Activated CD4-positive, alpha-beta memory T cell treated with anti-CD3 and anti-CD28 coated beads for 36 hours (primary cell): ENCODE results near the gene SEMA6A. TPM values are rescaled to one million over a fixed set of nuclear protein-coding genes. Genes with fewer than 3 reads are reported as not detected.

ENCODE experiments used
- CTCF ChIA-PET: fragments of 350-600 bp; sonication (Branson Sonifier 250); formaldehyde crosslinking; loops from one replicate; lab custom pipeline; 2021; ENCODE audit warnings: antibody characterized with exemption, inconsistent platforms; lab: Charles Lee
- POLR2A ChIA-PET: fragments of 350-600 bp; sonication (Branson Sonifier 250); formaldehyde crosslinking; loops from one replicate; lab custom pipeline; 2021; ENCODE audit warnings: antibody characterized with exemption; lab: Charles Lee
- DNase-seq: peaks from one replicate; pipeline ENCODE4 v3.0.0-alpha.2; 2020
- H3K27ac Mint-ChIP-seq: one replicate; pipeline ENCODE4 v1.8.0; 2021; ENCODE audit warnings: mixed read lengths
- H3K27me3 Mint-ChIP-seq: one replicate; pipeline ENCODE4 v1.8.0; 2021; ENCODE audit warnings: mixed read lengths
- H3K36me3 Mint-ChIP-seq: one replicate; pipeline ENCODE4 v1.8.0; 2021; ENCODE audit warnings: mixed read lengths
- H3K4me1 Mint-ChIP-seq: one replicate; pipeline ENCODE4 v1.8.0; 2021; ENCODE audit warnings: low read depth, mixed read lengths
- H3K4me3 Mint-ChIP-seq: one replicate; pipeline ENCODE4 v1.8.0; 2021; ENCODE audit warnings: mild to moderate bottlenecking, mixed read lengths
- H3K9me3 Mint-ChIP-seq: one replicate; pipeline ENCODE4 v1.8.0; 2021; ENCODE audit warnings: mixed read lengths
- intact Hi-C: fragments of 100-400 bp; cut with micrococcal nuclease; formaldehyde crosslinking; loops from one replicate; pipeline ENCODE4 v1.15.1; 2023
- total RNA-seq, 2 experiments: library from RNA; stranded (reverse); gene quantifications; one replicate each; pipeline ENCODE4 v1.2.3, GENCODE V29; 2021

Gene SEMA6A
- total RNA-seq, 2 experiments from 2014 or later, result not detected

DNA sequence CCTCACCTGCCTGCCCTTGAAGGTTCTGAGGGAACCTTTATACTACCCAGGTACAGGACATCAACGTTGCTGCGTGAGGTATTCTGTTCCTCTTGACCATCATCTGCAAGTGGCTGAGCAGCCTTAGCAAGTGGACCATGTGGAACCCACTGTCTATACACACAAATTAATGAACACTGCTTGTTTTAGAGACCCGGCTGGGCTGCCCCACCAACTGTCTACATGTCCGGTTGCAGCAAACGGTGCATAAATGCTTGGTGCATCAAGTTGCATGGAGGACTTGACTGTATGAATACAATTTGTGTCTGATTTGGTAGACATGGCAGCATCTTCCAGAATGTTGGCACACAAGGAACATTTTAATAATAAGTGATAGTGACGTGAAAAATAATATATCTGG, 65.8 kb downstream of the SEMA6A start:
- no peak overlapping the region for H3K27ac Mint-ChIP-seq
- CTCF ChIA-PET, result no interaction called here

DNA sequence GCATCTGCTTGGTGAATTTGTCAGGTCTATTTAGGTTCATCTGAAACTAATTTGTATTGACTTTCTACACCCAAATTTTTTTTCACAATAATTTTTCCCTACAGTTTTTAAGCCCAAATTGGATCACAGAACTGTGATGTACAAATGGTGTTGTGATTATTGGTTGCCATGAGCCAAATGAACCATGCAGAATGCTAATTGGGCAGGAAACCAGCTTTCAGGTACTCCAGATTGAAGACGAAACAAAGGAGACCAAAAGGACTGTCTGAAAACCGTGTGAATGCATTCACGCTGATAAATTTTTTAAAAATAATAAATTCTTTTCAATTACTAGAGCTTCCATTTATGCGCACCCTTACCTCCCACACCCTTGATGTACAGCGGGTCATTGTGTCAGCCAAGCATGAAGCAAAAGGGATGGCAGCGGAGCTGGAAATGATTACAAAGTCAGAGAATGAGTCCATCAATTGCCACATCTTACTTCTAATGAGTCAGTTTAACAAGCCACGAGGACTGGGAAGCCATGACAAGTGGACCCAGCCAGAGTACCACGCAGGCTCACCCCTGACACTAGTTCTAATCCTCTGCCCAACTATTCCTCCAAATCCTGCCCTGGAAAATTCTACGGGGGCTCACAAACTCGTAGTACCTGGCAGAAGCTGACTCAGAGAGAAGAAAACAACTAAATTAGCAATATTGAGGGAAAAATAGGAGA, 66.5 kb downstream of the SEMA6A start:
- intact Hi-C loops, result no loop called here
- Mint-ChIP-seq H3K9me3 (no peaks in the 10 kb centered on the region), H3K27me3 (no peaks in the 10 kb centered on the region), H3K27ac (no peak overlapping the region), H3K4me1 (no peaks in the 10 kb centered on the region), H3K4me3 (no peak overlapping the region), H3K36me3 (no peaks in the 10 kb centered on the region)
- DNase-seq, result no peak
- CTCF ChIA-PET, result no interaction called here
- POLR2A ChIA-PET, result no interaction called here

More for the DNA sequence above, 65.8 kb downstream of the SEMA6A start:
- no peaks in the 10 kb centered on the region for H3K4me1 Mint-ChIP-seq
- POLR2A ChIA-PET, result no interaction called here
- no peaks in the 10 kb centered on the region for H3K27me3 Mint-ChIP-seq
- H3K4me3 Mint-ChIP-seq, result no peak overlapping the region
- peaks cover 4% of the 10 kb centered on the region for H3K36me3 Mint-ChIP-seq
- peaks cover 2% of the 10 kb centered on the region for H3K9me3 Mint-ChIP-seq
- no peak for DNase-seq
- intact Hi-C loops, result no loop called here

DNA sequence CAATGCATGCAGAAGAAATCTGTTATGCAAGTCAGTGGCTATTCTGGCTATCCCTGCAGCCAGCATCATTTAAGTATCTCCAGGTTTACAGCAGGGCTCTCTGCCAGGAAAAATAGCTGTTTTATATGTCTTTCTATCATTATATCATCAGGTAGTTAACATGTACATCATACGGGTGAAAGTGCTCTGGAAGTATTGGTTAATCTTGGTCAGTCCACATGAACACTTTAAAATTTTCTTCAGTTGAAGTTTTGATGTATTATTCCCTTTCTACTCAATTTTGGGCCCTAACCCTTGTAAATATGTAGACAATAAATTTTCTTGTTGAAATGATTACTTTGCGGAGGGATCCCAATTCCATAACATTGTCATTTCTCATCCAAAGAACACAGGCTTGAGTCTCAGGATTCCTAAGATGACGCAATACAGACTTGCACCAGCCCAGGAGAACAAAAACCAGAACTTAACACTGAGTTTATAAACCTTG, 67.5 kb downstream of the SEMA6A start:
- ChIA-PET CTCF (interaction anchor here (0.9 kb wide), 1 partner anchor 370 kb away, joined by 3 read pairs; no protein-coding TSS in a partner anchor), POLR2A (no interaction called here)
- no peak overlapping the region for H3K4me3 Mint-ChIP-seq
- intact Hi-C loops, result no loop called here
- no peaks in the 10 kb centered on the region for H3K27me3 Mint-ChIP-seq
- H3K27ac Mint-ChIP-seq, result no peak overlapping the region
- no peaks in the 10 kb centered on the region for H3K36me3 Mint-ChIP-seq
- H3K4me1 Mint-ChIP-seq, result no peaks in the 10 kb centered on the region
- no peak for DNase-seq
- H3K9me3 Mint-ChIP-seq, result no peaks in the 10 kb centered on the region

DNA sequence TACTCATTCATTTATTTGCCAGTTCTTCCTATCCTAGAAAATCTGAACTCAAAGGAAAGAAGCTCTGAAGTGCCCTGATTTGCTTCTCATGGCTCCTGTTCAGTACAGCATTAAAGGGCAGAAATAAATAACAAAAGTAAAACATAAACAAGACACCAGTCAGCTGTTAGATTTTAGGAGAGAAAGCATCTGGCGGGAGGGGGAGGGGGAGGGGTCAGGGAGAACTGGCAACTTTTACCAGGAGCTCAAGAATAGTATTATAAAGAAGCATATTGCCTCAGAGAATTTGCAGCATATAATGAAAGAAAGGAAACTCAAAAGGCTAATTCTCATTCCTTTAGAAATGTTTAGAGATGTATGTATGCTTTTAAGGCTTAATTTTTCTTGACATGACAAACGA, 68.1 kb downstream of the SEMA6A start:
- Mint-ChIP-seq H3K27me3 (no peaks in the 10 kb centered on the region), H3K9me3 (no peaks in the 10 kb centered on the region), H3K36me3 (no peaks in the 10 kb centered on the region), H3K27ac (no peak overlapping the region), H3K4me3 (no peak overlapping the region), H3K4me1 (no peaks in the 10 kb centered on the region)
- DNase-seq, result no peak
- CTCF ChIA-PET, result interaction anchor here (0.9 kb wide), 1 partner anchor 370 kb away, joined by 3 read pairs; no protein-coding TSS in a partner anchor
- intact Hi-C loops, result no loop called here
- POLR2A ChIA-PET, result interaction anchor here (0.7 kb wide), 1 partner anchor 322 kb away, joined by 6 read pairs; no protein-coding TSS in a partner anchor

DNA sequence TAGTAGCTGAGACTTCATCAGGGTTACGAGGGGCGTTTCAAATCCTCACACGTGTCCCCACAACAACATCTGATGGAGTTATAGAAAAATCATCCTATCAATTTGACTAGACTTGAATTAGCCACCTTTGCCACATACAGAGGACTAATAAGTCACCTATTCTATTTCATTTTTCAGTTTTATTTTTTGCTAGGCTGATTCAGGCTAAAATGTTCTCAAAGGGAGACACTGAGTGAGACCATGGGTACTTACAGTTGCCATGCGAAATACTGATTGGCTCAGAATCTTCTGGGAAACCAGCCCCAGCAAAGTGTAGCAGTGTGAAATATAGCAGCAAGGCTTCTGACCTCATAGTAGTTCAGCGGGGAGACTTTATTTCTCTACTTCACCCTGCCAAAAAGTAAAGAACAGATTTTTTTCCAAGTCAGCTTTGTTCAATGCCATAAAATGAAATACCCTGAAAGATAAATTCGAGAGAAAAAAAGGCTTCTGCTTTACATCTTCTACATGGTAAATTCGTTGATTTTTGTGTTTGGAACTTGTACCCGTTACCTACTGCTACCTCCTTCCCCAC, 69.9 kb downstream of the SEMA6A start:
- ChIA-PET POLR2A (no interaction called here), CTCF (no interaction called here)
- no peaks in the 10 kb centered on the region for H3K9me3 Mint-ChIP-seq

DNA sequence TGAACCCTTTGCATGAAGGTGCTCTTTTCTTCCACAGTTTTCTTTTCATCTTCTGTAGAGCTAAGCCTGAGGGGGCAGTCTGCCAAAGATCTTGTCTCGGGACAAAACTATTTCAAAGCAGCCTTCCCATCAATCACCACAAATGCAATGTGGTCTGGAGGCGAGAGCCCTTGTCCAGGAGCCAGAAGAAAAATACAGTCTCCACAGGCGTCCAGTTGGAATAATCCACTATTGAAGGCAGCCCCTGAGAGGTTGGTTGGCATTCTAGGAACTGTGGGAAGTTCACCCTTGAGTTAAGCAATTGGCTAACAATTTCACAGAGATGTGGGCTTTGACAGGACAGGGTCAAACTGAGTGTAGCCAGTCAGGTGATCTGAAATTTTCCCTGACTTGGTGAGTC, 72.0 kb downstream of the SEMA6A start:
- intact Hi-C loops, result no loop called here
- Mint-ChIP-seq H3K4me3 (no peak overlapping the region), H3K4me1 (no peaks in the 10 kb centered on the region), H3K9me3 (no peaks in the 10 kb centered on the region), H3K36me3 (no peaks in the 10 kb centered on the region), H3K27me3 (no peaks in the 10 kb centered on the region), H3K27ac (no peak overlapping the region)
- POLR2A ChIA-PET, result no interaction called here
- DNase-seq, result no peak
- CTCF ChIA-PET, result no interaction called here

More for the DNA sequence above, 69.9 kb downstream of the SEMA6A start:
- Mint-ChIP-seq H3K36me3 (no peaks in the 10 kb centered on the region), H3K4me3 (no peak overlapping the region), H3K4me1 (no peaks in the 10 kb centered on the region), H3K27ac (no peak overlapping the region), H3K27me3 (no peaks in the 10 kb centered on the region)
- intact Hi-C loops, result no loop called here
- no peak for DNase-seq

DNA sequence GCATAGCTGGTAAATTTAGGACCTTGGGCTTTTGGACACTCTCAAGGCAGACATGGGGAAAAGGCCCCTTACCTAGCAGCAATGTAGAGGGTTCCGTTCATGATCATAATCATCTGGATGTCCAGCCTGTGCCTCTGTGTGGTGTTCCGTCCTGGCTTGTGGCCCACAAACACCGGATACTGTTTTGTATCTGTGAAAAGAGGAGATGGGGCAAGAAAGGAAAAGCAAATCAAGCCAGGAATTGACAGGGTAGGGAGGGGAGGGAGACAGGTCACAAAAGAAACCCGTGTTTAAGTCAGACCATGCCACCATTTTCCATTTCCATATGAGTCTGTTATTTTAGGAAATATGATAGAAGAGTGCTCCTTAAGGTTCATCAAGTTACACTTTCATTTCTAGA, 72.5 kb downstream of the SEMA6A start:
- no peaks in the 10 kb centered on the region for H3K9me3 Mint-ChIP-seq
- intact Hi-C loops, result no loop called here
- no peak overlapping the region for H3K4me3 Mint-ChIP-seq
- no peaks in the 10 kb centered on the region for H3K27me3 Mint-ChIP-seq
- no peak overlapping the region for H3K27ac Mint-ChIP-seq
- H3K36me3 Mint-ChIP-seq, result no peaks in the 10 kb centered on the region
- DNase-seq, result no peak
- H3K4me1 Mint-ChIP-seq, result no peaks in the 10 kb centered on the region
- ChIA-PET POLR2A (no interaction called here), CTCF (no interaction called here)

DNA sequence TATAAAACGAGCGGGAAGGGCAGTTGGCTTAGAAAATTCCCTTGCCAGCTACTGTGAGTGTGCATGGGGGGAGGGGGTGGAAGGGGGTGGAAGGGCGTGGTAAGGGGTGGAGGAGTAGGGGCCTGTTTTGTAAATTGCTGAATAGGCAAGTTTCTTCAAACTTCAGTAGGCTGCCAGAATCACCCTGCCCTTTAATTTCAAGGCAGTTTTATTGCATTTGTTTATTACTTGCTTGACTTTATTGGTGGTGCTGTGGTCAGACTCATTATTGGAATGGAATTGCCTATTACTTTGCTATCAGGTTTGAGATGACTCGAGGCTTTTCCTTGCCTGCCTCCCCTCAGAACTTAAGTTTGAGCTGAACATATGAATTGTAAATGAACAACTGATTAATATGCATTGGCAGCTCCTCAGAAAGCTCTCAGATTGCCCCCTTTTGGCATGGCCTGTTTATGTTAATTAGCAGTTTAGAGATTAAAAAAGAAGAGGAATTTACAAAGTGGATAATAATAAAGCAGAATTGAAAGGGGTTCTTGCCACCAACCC, 76.0 kb downstream of the SEMA6A start:
- POLR2A ChIA-PET, result no interaction called here
- DNase-seq, result no peak
- no peak overlapping the region for H3K27ac Mint-ChIP-seq
- no peaks in the 10 kb centered on the region for H3K9me3 Mint-ChIP-seq
- H3K36me3 Mint-ChIP-seq, result no peaks in the 10 kb centered on the region
- CTCF ChIA-PET, result no interaction called here
- intact Hi-C loops, result no loop called here
- H3K4me3 Mint-ChIP-seq, result no peak overlapping the region
- no peaks in the 10 kb centered on the region for H3K27me3 Mint-ChIP-seq
- H3K4me1 Mint-ChIP-seq, result no peaks in the 10 kb centered on the region

DNA sequence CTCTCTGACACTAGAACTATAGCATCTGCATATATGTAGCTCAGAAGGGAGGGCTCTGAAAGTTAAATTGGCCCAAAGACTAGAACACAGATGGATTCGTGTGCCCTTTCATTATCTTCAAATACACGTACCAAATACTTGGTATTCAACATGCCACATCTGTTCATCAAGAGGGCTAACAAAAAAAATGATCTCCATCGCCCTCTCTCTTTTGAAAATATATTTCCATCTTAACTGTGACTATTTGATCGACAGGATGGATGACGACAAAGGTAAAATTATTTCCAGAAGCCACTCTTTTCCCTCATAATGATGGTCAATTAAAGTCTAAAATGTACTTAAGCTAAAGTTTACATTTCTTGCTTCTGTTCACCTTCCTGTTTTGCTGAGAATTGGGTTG, 77.0 kb downstream of the SEMA6A start:
- H3K4me1 Mint-ChIP-seq, result no peaks in the 10 kb centered on the region
- H3K4me3 Mint-ChIP-seq, result no peak overlapping the region
- no peaks in the 10 kb centered on the region for H3K27me3 Mint-ChIP-seq
- DNase-seq, result no peak
- intact Hi-C loops, result no loop called here
- ChIA-PET POLR2A (no interaction called here), CTCF (no interaction called here)
- no peaks in the 10 kb centered on the region for H3K36me3 Mint-ChIP-seq
- no peaks in the 10 kb centered on the region for H3K9me3 Mint-ChIP-seq
- H3K27ac Mint-ChIP-seq, result no peak overlapping the region

DNA sequence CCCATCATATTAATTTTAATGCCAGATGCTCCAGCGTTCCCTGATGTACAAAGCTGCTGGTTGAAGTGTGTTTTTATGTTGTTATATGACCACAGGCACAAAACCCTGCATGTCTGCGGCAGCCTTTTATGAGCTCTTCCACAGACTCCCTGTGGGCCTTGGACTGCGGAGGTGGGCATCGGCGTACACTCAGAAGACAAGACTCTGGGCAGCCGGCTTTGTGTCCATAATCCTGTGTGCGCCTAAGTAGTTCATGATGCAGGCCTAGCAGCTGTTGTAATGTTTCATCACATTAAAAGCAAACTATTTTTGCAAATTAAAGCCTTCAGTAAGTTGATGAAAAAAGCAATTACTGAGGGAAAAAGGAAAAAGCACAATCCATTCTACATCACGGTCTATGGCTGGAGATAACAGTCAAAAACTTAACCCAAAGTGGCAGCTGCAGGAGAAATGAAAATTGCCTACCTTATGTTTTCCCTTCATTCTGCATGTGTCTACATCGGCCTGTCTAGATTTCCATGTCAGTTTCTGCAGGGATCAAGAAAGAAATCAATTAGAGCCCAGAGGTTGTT, 78.8 kb downstream of the SEMA6A start:
- CTCF ChIA-PET, result no interaction called here

DNA sequence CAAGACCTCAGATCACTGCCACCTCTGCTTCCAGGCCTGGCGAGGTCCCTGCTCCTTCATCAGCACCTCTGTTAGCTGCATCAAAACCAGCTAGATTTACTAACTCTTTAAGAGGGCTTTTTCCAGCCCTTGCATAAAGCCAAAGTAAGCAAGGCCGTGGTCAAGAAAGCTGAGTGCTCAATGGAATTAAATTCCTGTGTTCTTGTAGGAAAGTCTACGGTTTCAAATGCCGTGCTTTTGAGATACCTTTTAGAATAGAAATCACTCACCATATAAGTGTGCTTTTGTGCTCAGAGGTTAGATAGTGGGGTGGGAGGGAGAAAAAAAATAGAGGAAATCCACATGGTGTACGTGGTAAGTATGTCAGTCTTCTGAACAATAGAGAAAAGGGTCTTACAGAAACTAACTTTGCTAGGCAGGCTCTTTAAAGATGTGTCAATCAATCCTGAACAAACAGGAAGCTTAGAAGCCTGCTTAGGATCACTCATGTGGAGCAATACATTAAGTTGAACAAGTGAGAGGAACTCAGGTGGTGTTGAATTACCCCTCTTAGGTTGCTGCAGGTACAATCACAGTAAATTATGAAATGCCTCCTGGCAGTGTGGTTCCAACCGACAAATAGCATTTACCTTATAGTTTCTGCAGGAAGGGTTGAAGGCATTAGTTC, 79.7 kb downstream of the SEMA6A start:
- H3K27ac Mint-ChIP-seq, result no peak overlapping the region
- no peaks in the 10 kb centered on the region for H3K9me3 Mint-ChIP-seq
- POLR2A ChIA-PET, result no interaction called here
- H3K36me3 Mint-ChIP-seq, result no peaks in the 10 kb centered on the region
- H3K4me3 Mint-ChIP-seq, result no peak overlapping the region
- H3K4me1 Mint-ChIP-seq, result peaks cover 8% of the 10 kb centered on the region
- intact Hi-C loops, result no loop called here
- no peaks in the 10 kb centered on the region for H3K27me3 Mint-ChIP-seq
- CTCF ChIA-PET, result no interaction called here
- no peak for DNase-seq

More for the DNA sequence above, 78.8 kb downstream of the SEMA6A start:
- H3K27me3 Mint-ChIP-seq, result no peaks in the 10 kb centered on the region
- no peak overlapping the region for H3K27ac Mint-ChIP-seq
- POLR2A ChIA-PET, result no interaction called here
- no peak overlapping the region for H3K4me3 Mint-ChIP-seq
- H3K9me3 Mint-ChIP-seq, result no peaks in the 10 kb centered on the region
- intact Hi-C loops, result no loop called here
- DNase-seq, result no peak
- H3K4me1 Mint-ChIP-seq, result peaks cover 8% of the 10 kb centered on the region
- no peaks in the 10 kb centered on the region for H3K36me3 Mint-ChIP-seq

DNA sequence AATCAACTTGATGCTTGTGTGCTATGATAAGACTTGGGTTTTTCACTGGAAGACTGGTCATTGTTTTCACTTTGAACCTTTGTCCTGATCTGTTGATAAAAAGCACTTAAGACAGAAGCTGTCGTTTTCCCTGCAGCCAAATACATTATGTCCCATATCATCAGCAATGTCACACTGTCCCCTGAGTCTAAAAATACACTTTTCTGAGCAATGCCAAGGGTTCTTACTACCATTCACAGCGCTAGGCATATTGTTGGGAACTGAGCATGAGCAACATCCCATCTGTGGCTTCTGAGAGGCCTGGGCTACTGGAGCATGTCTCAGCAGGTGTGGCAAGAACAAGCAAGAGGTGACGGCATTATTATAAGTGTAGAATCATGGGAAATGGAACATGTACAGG, 81.8 kb downstream of the SEMA6A start:
- Mint-ChIP-seq H3K27me3 (no peaks in the 10 kb centered on the region), H3K4me1 (peaks cover 8% of the 10 kb centered on the region), H3K4me3 (no peak overlapping the region), H3K9me3 (no peaks in the 10 kb centered on the region), H3K36me3 (no peaks in the 10 kb centered on the region), H3K27ac (no peak overlapping the region)
- DNase-seq, result no peak
- ChIA-PET CTCF (no interaction called here), POLR2A (interaction anchor here (0.6 kb wide), 1 partner anchor 189 kb away, joined by 5 read pairs; no protein-coding TSS in a partner anchor)
- intact Hi-C loops, result no loop called here
